GM19099 (cell line): ENCODE results near the gene UCP3.

Experiments
- POLR2A ChIP-seq: IDR thresholded peaks from 3 replicates; pipeline ENCODE4 v1.6.1; 2011; ENCODE audit warnings: low read depth; ENCODE audit not compliant: insufficient read length; ENCODE audit errors: extremely low read depth

UCP3 gene

GRCh38 chr11:74023276-74023675 lies 14.4 kb upstream of the UCP3 start:
- TF ChIP-seq POLR2A, result no peak

- no peak for TF ChIP-seq POLR2A
These were observed 13.7 kb upstream of the UCP3 start for GRCh38 chr11:74022546-74022945.

GRCh38 chr11:74021998-74022397 lies 13.1 kb upstream of the UCP3 start:
- no peak for TF ChIP-seq POLR2A

DNA sequence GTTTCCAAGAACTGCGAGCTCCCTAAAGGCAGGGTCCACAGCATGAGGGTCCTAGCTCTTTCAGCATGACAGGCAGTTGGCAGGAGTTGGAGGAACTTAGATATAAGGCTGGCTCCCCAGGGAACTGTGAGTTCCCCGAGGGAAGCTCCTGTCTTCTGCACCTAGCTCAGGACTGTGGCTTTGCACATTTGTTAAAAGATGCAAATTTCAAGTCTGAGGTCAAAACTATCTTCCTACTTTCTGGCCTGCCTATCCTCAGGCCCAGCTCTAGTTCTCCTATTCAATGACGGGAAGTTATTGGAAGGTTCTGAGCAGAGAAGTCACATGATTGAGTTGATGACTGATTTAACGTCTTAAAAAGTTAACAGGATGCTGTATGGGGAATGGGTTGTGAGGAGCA lies 11.7 kb upstream of the UCP3 start:
- no peak for TF ChIP-seq POLR2A

- TF ChIP-seq POLR2A, result no peak
These were observed 11.0 kb upstream of the UCP3 start for GRCh38 chr11:74019860-74020259.

DNA sequence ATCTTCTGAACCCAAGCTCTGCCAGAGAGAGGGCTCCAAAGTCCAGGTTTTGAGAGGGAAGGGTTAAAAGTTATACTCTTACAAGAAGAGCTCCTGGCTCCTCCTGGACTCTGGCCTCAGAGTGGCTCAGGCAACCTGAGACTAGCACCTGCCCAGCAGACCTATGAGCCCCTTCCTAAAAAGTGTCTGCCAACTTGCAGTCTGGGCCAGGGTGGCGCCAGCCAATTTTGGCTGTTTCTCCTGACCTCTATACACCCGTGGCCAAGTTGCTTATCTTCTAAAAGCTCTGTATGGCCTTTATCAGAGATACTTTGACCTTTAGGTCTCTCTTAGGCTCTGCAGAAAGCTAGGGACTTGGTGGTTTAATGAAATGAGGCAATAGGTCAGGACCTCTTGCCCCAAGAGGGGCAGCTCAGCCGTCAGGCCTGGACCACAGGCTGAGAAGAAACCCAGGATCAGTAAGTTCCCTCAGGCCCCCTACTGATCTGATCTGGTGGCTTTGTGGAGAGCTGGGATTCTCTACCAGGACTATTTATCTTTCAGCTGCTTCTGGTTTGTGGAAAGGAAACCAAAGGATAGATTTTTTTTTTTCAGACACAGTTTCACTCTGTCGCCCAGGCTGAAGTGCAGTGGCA lies 10.3 kb upstream of the UCP3 start:
- no peak for TF ChIP-seq POLR2A

DNA sequence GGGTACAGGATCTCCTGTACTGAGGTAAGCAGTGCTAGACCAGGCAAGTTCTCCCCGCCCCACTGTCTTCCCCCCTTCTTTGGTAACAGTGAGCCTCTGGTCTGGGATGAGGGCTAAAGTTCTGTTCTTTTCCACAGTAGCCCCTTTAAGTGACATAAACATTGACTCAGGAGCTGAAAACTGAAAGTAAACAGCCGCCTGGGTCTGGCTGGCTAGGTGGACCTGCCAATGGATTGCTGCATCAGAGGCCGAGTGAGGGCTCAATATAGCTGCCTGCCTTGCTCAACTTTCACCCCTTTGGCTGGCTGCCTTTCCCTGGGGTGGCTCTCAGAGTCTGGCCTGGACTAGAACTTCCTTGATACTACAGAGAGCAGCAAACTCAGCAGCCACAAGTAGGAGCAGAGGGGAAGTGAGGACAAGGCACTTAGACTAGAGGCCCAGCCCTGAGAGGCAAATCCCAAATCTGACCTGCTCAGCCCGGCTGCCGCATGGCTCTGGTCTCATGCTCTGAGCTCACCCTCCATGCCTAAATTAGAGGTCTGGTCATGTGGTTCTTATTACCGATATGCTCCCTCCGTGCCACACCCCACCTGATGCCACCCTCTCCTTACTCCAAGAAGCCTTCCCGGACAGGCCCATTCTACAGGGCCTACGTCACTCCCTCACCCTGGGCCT lies 9.6 kb upstream of the UCP3 start:
- no peak for TF ChIP-seq POLR2A

- TF ChIP-seq POLR2A, result no peak
These were observed 8.7 kb upstream of the UCP3 start for GRCh38 chr11:74017631-74018030.

DNA sequence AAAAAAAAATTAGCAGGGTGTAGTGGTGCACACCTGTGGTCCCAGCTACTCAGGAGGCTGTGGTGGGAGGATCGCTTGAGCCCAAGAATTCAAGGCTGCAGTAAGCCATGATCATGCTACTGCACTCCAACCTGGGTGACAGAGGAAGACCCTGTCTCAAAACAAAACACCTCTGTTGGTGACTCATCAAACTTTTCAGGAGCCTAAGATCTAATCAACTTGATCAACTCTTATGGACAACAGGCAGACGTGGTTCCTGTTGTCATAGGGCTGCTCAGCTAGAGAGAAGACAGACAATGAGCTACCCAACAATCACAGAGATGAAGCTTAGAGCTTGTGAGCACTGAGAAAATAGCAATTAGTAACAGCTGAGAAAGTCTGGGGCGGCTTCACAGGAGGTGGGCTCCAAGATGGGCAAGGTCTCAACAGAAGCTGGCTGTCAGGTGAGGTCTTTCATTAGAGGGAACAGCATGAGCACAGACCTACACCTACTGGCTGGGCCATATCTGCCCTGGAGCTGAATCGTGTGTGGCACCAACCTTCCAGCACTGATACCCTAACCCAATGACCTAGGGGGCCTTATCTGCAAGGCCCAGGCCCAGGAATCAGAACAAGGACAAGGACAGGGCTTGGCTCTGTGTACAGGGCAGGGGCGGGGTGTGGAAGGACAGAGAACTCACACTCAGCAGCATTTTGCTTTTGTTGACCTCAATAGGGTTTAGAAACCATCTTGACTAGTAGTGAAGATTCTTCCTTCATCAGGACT lies 7.2 kb upstream of the UCP3 start:
- no peak for TF ChIP-seq POLR2A

GRCh38 chr11:74014880-74015279 lies 6.0 kb upstream of the UCP3 start:
- no peak for TF ChIP-seq POLR2A

GRCh38 chr11:74013141-74013540 lies 4.3 kb upstream of the UCP3 start:
- TF ChIP-seq POLR2A, result no peak

DNA sequence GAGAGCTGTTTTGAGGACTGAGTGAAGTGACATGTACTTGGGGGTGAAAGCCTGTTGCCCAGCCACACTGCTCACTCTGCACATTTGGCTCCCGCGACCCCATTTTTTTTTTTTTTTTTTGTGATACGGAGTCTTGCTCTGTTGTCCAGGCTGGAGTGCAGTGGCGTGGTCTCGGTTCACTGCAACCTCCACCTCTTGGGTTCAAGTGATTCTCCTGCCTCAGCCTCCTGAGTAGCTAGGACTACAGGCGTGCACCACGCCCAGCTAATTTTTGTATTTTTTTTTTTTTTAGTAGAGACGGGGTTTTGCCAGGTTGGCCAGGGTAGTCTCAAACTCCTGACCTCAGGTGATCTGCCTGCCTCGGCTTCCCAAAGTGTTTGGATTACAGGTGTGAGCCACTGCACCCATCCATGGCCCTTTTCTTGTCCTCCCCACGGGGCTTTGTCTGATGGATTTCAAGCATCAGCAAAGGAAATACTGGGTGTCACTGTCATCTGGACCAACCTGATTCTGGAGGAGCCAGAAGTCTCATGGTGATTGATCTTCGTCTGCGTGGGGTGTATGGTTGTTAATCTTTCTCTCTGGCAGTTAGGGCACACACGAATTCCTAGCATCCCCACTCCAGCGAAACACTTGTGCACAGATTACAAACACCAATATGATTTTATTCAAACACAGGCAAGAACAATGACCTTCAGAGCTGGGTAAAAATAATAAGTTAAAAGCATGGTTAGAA lies 3.4 kb upstream of the UCP3 start:
- TF ChIP-seq POLR2A, result no peak

GRCh38 chr11:74011360-74012073 lies 2.6 kb upstream of the UCP3 start:
- no peak for TF ChIP-seq POLR2A
